K562 (cell line): ENCODE measurements around the gene DISP1. TPM values are rescaled to one million over a fixed set of nuclear protein-coding genes. Genes with fewer than 3 reads are reported as not detected.

Experiments
- ATAC-seq: fragments of 200-7000 bp; cut with Tn5 transposase; 3 replicates; pipeline ENCODE4 v1.9.1; 2020; ENCODE audit warnings: moderate library complexity
- BruUV-seq: library from RNA; stranded (reverse); fragments of 400-500 nt; replicated peaks from 2 replicates; lab custom pipeline; 2021; lab: Mats Ljungman, UMichigan
- CTCF ChIA-PET: fragments of 300-600 bp; formaldehyde crosslinking; extraction: SDS; loops from one replicate; lab custom pipeline; 2021; ENCODE audit warnings: low intra/inter-chr PET ratio; lab: Yijun Ruan, JAX
- POLR2A ChIA-PET: fragments of 300-600, 350-650 bp; sonication (Branson Sonifier 250); formaldehyde crosslinking; extraction: SDS; loops from one replicate; lab custom pipeline; 2021; ENCODE audit warnings: antibody characterized with exemption, inconsistent platforms; lab: Yijun Ruan, JAX
- DNase-seq, 4 experiments: peaks; one replicate each; pipeline versions ENCODE4 v3.0.0 to v3.0.0-alpha.2; 2011 to 2018; ENCODE audit warnings: low spot score in 3 of 4, mixed read lengths in 3 of 4; ENCODE audit errors: extremely low read depth in 1 of 4
- FAIRE-seq: peaks from 2 replicates; lab custom pipeline; 2011; peaks lifted over from hg19 to GRCh38; lab: Jason Lieb, UNC
- H2AFZ ChIP-seq: 2 replicates; pipeline ENCODE4 v1.6.0; 2011; ENCODE audit warnings: low read depth, low read length, control low read depth, inconsistent platforms
- H3K27ac ChIP-seq: fragments of 200-600 bp; 3 replicates; pipeline ENCODE4 v1.8.0; 2011; ENCODE audit warnings: low read depth, mild to moderate bottlenecking, control low read depth, inconsistent platforms, low read length, moderate library complexity, mixed read lengths; ENCODE audit errors: extremely low read depth
- H3K27me3 ChIP-seq, 2 experiments: fragments of 300-600 bp in 1 of 2; 2 replicates in 1 of 2; 3 replicates in 1 of 2; pipeline versions ENCODE4 v1.6.0 to v1.8.0; 2011; ENCODE audit warnings: inconsistent platforms in 2 of 2, low read length in 2 of 2, mild to moderate bottlenecking in 1 of 2, mixed read lengths in 1 of 2, moderate library complexity in 1 of 2; ENCODE audit not compliant: control insufficient read depth in 2 of 2, insufficient read depth in 2 of 2
- H3K36me3 ChIP-seq: fragments of 300-600 bp; 3 replicates; pipeline ENCODE4 v1.8.0; 2011; ENCODE audit warnings: mild to moderate bottlenecking, low read length, inconsistent platforms; ENCODE audit not compliant: control insufficient read depth, insufficient read depth
- H3K4me1 ChIP-seq, 2 experiments: fragments of 200-600 bp in 1 of 2; replicated peaks in 1 of 2; 2 replicates in 1 of 2; 3 replicates in 1 of 2; pipeline versions ENCODE4 v1.5.1 to v1.8.0; 2011; ENCODE audit warnings: inconsistent platforms in 2 of 2, low read length in 2 of 2, mild to moderate bottlenecking in 1 of 2, mixed read lengths in 1 of 2, moderate library complexity in 1 of 2; ENCODE audit not compliant: control insufficient read depth in 2 of 2, insufficient read depth in 2 of 2
- H3K4me2 ChIP-seq: 2 replicates; pipeline ENCODE4 v1.6.1; 2011; ENCODE audit warnings: low read length, control low read depth, inconsistent platforms, mixed read lengths; ENCODE audit not compliant: insufficient read depth
- H3K4me3 ChIP-seq: fragments of 200-600 bp; sonication (generic), shearing (Covaris generic); 2 replicates; pipeline ENCODE4 v1.5.1; 2016; ENCODE audit warnings: control low read depth, inconsistent platforms
- H3K79me2 ChIP-seq: fragments of 200-600 bp; 3 replicates; pipeline ENCODE4 v1.8.0; 2011; ENCODE audit warnings: low read length, inconsistent platforms; ENCODE audit not compliant: control insufficient read depth, insufficient read depth
- H3K9ac ChIP-seq, 2 experiments: 2 replicates each; pipeline versions ENCODE4 v1.6.0 to v1.6.1; 2011; ENCODE audit warnings: low read depth in 2 of 2, low read length in 2 of 2, control low read depth in 1 of 2, inconsistent platforms in 1 of 2, mild to moderate bottlenecking in 1 of 2, mixed read lengths in 1 of 2; ENCODE audit not compliant: insufficient read depth in 1 of 2
- H3K9me1 ChIP-seq: one replicate; pipeline ENCODE4 v1.6.0; 2011; ENCODE audit warnings: inconsistent platforms, mild to moderate bottlenecking, low read length, moderate library complexity; ENCODE audit not compliant: control insufficient read depth, insufficient read depth
- H3K9me3 ChIP-seq: replicated peaks from 2 replicates; pipeline ENCODE4 v1.5.1; 2011; ENCODE audit warnings: low read depth, low read length, inconsistent platforms; ENCODE audit not compliant: control insufficient read depth, insufficient read depth
- H4K20me1 ChIP-seq: replicated peaks from 2 replicates; pipeline ENCODE4 v1.6.1; 2011; ENCODE audit warnings: low read length, inconsistent platforms, mixed read lengths; ENCODE audit not compliant: control insufficient read depth, insufficient read depth
- CBX5 ChIP-seq: IDR thresholded peaks from 2 replicates; pipeline ENCODE4 v1.6.1; 2014; ENCODE audit warnings: low read depth, borderline replicate concordance
- COPS2 ChIP-seq: fragments of 450-650 bp; conservative IDR thresholded peaks from 2 replicates; pipeline ENCODE4 v1.6.1; 2016; ENCODE audit warnings: mild to moderate bottlenecking, moderate library complexity
- EP300 ChIP-seq: IDR thresholded peaks from 2 replicates; pipeline ENCODE4 v1.6.1; 2012; ENCODE audit warnings: low read length, improper control_type of control experiment
- ETV1 ChIP-seq: fragments of 450-650 bp; conservative IDR thresholded peaks from 2 replicates; pipeline ENCODE4 v1.6.1; 2016; ENCODE audit warnings: missing genetic modification characterization, control low read depth, low read depth, missing compliant biosample characterization
- FOXK1 ChIP-seq: sonication (generic); formaldehyde crosslinking; IDR thresholded peaks from 2 replicates; pipeline ENCODE4 v1.8.0; 2022; ENCODE audit warnings: missing genetic modification reagents, mild to moderate bottlenecking, borderline replicate concordance
- GATA2 ChIP-seq: sonication (generic); formaldehyde crosslinking; IDR thresholded peaks from 2 replicates; pipeline ENCODE4 v1.4.0; 2020; ENCODE audit warnings: mild to moderate bottlenecking, missing genetic modification reagents
- HNRNPLL ChIP-seq: fragments of 200-400 bp; formaldehyde crosslinking; IDR thresholded peaks from 2 replicates; pipeline ENCODE4 v1.6.1; 2017; ENCODE audit warnings: low read length, low read depth, mild to moderate bottlenecking; ENCODE audit not compliant: poor library complexity, severe bottlenecking
- RAD21 ChIP-seq, 2 experiments: fragments of 250-450 bp in 1 of 2; fragments of 450-650 bp in 1 of 2; sonication (Bioruptor Pico) in 1 of 2; formaldehyde crosslinking in 1 of 2; IDR thresholded peaks in 1 of 2; conservative IDR thresholded peaks in 1 of 2; 2 replicates each; pipeline versions ENCODE4 v1.4.0 to v1.8.0; 2020 to 2022; ENCODE audit warnings: mild to moderate bottlenecking in 2 of 2, moderate library complexity in 1 of 2
- TOE1 ChIP-seq, 2 experiments: fragments of 450-650 bp in 1 of 2; sonication (generic) in 1 of 2; formaldehyde crosslinking in 1 of 2; IDR thresholded peaks; 2 replicates each; pipeline versions ENCODE4 v1.7.1 to v1.8.0; 2016 to 2022; ENCODE audit warnings: borderline replicate concordance in 2 of 2, mild to moderate bottlenecking in 2 of 2, antibody characterized with exemption in 1 of 2, inconsistent platforms in 1 of 2, low read depth in 1 of 2, missing genetic modification reagents in 1 of 2, moderate library complexity in 1 of 2
- YY1 ChIP-seq, 3 experiments: IDR thresholded peaks; 2 replicates each; pipeline ENCODE4 v1.6.1; 2011; ENCODE audit warnings: low read length in 2 of 3, mild to moderate bottlenecking in 2 of 3, moderate library complexity in 2 of 3, borderline replicate concordance in 1 of 3, control low read depth in 1 of 3, low read depth in 1 of 3; ENCODE audit not compliant: insufficient read depth in 3 of 3, insufficient replicate concordance in 2 of 3, control insufficient read depth in 1 of 3, insufficient read length in 1 of 3; ENCODE audit errors: extremely low read depth in 1 of 3
- ZNF518B ChIP-seq: fragments of 250-450 bp; sonication (Bioruptor Pico); IDR thresholded peaks from 2 replicates; pipeline ENCODE4 v1.5.0; 2021; ENCODE audit warnings: mild to moderate bottlenecking, moderate library complexity
- ZSCAN29 ChIP-seq: fragments of 450-650 bp; IDR thresholded peaks from 2 replicates; pipeline ENCODE4 v1.6.1; 2017
- WGBS: fragments of 100-300 bp; shearing (Covaris generic); methylation state at CpG from one replicate; pipeline ENCODE4 v1.1.6; 2016; ENCODE audit warnings: low coverage, mixed read lengths; ENCODE audit not compliant: insufficient coverage; ENCODE audit errors: missing lambda C conversion rate; 5-methylcytosine and 5-hydroxymethylcytosine counted together
- in situ Hi-C: fragments of 300-500 bp; cut with MboI; formaldehyde crosslinking; loops from 4 replicates; pipeline ENCODE4 v1.15.0; 2018; ENCODE audit warnings: inconsistent platforms, mixed read lengths
- intact Hi-C: fragments of 100-400 bp; cut with micrococcal nuclease; formaldehyde crosslinking; loops from 2 replicates; pipeline ENCODE4 v1.14.2; 2022
- polyA plus RNA-seq, 8 experiments: library from polyadenylated mRNA; depleted of rRNA in 4 of 8; stranded (reverse) in 5 of 8; unstranded in 3 of 8; fragments of >200 nt; fragmentation: Nextera tagmentation in 2 of 8; fragmentation: Illumina TruSeq in 1 of 8; extraction: Ambion mirVana in 2 of 8; extraction: Trizol in 1 of 8; gene quantifications; 2 replicates each; pipeline versions ENCODE4 v1.2.1 to v1.2.3, GENCODE V29; 2011 to 2014; ENCODE audit warnings: inconsistent platforms in 1 of 8, missing spikeins in 1 of 8
- total RNA-seq, 7 experiments: library from RNA; depleted of rRNA in 6 of 7; stranded (reverse); fragments of >200 nt in 6 of 7; fragmentation: Illumina TruSeq in 2 of 7; extraction: Trizol in 2 of 7; gene quantifications; 2 replicates each; pipeline versions ENCODE4 v1.2.1 to v1.2.3, GENCODE V29; 2011 to 2021; ENCODE audit warnings: low replicate concordance in 1 of 7
- TF ChIP-seq, protein P1 (sequence below), 2 experiments: fragments of 450-650 bp; conservative IDR thresholded peaks; 2 replicates each; pipeline ENCODE4 v1.6.1; 2017; ENCODE audit warnings: mild to moderate bottlenecking in 2 of 2, moderate library complexity in 2 of 2
- TF ChIP-seq, protein P2 (sequence below): fragments of 450-650 bp; IDR thresholded peaks from one replicate; pipeline ENCODE4 v1.6.1; 2018; ENCODE audit warnings: mild to moderate bottlenecking, moderate library complexity; ENCODE audit not compliant: partially characterized antibody

DISP1 gene
- total and polyA plus RNA-seq, 9 of the 15 experiments (the other 6 are each of a cell fraction or from before 2014, with no cell fraction given), result 0.02 to 0.35 (median 0.04) TPM; not detected in 2

DNA sequence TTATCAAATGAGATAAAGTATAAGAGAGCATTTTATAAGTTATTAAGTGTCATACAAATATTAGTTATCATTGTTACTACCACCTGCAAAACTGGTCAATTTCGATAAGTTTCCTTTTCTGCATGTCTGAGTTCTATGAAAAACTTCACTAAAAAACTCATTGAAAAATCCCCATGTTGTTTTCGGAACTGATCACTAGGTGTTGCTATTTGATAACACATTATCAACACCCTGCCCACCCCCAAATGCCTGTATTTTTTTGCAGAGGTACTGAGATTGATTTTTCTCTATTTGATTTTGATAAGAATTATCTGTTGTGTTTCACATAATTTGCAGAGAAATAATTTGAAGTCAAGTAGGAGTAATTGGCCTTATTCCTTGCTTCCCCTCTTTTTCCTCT is 22.1 kb upstream of the DISP1 start:
- H3K27ac ChIP-seq, result no peak overlapping the region
- ATAC-seq, result peak; percentile 42; the same call in 1 of the 3 replicates
- CTCF ChIA-PET, result interaction anchor here (1.1 to 2.0 kb wide), 3 partner anchors 288 to 892 kb away, joined by 3 to 13 read pairs (median 4); no protein-coding TSS in a partner anchor
- intact Hi-C loops (loop anchor here (1.0 to 2.0 kb wide), 3 partner anchors 289 to 892 kb away; no protein-coding TSS in a partner anchor), in situ Hi-C loops (loop anchor here (10.0 to 25.0 kb wide), 2 partner anchors 292 to 870 kb away; partner anchors contain the start of gene CAPN8)
- H2AFZ ChIP-seq, result no peak overlapping the region
- BruUV-seq, result no TSS peak
- peak in 3 of 4 experiments; percentile 16 to 38 (median 29) for DNase-seq
- 0 out of 5 replicates have a peak, but pooled peaks cover 0 to 5% of the 10 kb centered on the region in 2 experiments for H3K27me3 ChIP-seq
- no peaks in the 10 kb centered on the region for H3K36me3 ChIP-seq
- H3K4me1 ChIP-seq, result no peaks in the 10 kb centered on the region
- H3K9ac ChIP-seq, result no peak overlapping the region
- H3K79me2 ChIP-seq, result no peaks in the 10 kb centered on the region
- H3K4me3 ChIP-seq, result no peak overlapping the region
- H3K9me3 ChIP-seq, result no peaks in the 10 kb centered on the region; the same call in 1 of the 2 replicates
- H3K4me2 ChIP-seq, result no peak overlapping the region
- no peaks in the 10 kb centered on the region for H4K20me1 ChIP-seq
- no peaks in the 10 kb centered on the region for H3K9me1 ChIP-seq
- FAIRE-seq, result no peak
- POLR2A ChIA-PET, result no interaction called here
- 0% methylated on average over 2 of the region's 2 CpGs for WGBS
- TF ChIP-seq CBX5 (no peak), YY1 (IDR thresholded peaks at IDR 0.05; ENCODE audit: borderline replicate concordance in 1 of 3, control insufficient read depth in 1 of 3, extremely low read depth in 1 of 3, insufficient read depth in 3 of 3, insufficient read length in 1 of 3, insufficient replicate concordance in 2 of 3, low read depth in 1 of 3, low read length in 2 of 3) (no peak), COPS2 (no peak), TOE1 (IDR thresholded peaks at IDR 0.05; ENCODE audit: borderline replicate concordance) (no peak), TOE1 (CRISPR knock-in tag; IDR thresholded peaks at IDR 0.05; ENCODE audit: borderline replicate concordance, low read depth) (no peak), FOXK1 (CRISPR knock-in tag) (no peak), GATA2 (CRISPR knock-in tag) (no peak), ETV1 (no peak), HNRNPLL (no peak), EP300 (no peak), ZNF518B (CRISPR knock-in tag) (no peak), RAD21 (CRISPR knock-in tag; conservative IDR thresholded peaks at IDR 0.05 in 1 of 2, IDR thresholded peaks at IDR 0.05 in 1 of 2) (peak; percentile 79 to 82), ZSCAN29 (no peak)
- TF ChIP-seq, protein P1, sequence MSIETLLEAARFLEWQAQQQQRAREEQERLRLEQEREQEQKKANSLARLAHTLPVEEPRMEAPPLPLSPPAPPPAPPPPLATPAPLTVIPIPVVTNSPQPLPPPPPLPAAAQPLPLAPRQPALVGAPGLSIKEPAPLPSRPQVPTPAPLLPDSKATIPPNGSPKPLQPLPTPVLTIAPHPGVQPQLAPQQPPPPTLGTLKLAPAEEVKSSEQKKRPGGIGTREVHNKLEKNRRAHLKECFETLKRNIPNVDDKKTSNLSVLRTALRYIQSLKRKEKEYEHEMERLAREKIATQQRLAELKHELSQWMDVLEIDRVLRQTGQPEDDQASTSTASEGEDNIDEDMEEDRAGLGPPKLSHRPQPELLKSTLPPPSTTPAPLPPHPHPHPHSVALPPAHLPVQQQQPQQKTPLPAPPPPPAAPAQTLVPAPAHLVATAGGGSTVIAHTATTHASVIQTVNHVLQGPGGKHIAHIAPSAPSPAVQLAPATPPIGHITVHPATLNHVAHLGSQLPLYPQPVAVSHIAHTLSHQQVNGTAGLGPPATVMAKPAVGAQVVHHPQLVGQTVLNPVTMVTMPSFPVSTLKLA (conservative IDR thresholded peaks at IDR 0.05), result no peak
- TF ChIP-seq, protein P2, sequence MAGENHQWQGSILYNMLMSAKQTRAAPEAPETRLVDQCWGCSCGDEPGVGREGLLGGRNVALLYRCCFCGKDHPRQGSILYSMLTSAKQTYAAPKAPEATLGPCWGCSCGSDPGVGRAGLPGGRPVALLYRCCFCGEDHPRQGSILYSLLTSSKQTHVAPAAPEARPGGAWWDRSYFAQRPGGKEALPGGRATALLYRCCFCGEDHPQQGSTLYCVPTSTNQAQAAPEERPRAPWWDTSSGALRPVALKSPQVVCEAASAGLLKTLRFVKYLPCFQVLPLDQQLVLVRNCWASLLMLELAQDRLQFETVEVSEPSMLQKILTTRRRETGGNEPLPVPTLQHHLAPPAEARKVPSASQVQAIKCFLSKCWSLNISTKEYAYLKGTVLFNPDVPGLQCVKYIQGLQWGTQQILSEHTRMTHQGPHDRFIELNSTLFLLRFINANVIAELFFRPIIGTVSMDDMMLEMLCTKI, result no peak
